Epithelial cell of prostate (primary cell): ENCODE measurements around the gene MLNR.

Source experiments
- DNase-seq: peaks from one replicate; pipeline ENCODE4 v3.0.0-alpha.2; 2011; ENCODE audit warnings: low read depth, low spot score
- H3K27ac ChIP-seq: fragments of 450-650 bp; 2 replicates; pipeline ENCODE4 v1.5.1; 2017; ENCODE audit warnings: mild to moderate bottlenecking

The MLNR gene

GRCh38 chr13:49220036-49220855, at the start of gene MLNR:
Gene MLNR (plus strand): TSS chr13:49220338. CDS start chr13:49220338, 0 bp downstream.
- no peak for DNase-seq
- H3K27ac ChIP-seq = no peak within 1 kb of the TSS

GRCh38 chr13:49171359-49171758, 48.8 kb upstream of the MLNR start:
- no peak overlapping the region for H3K27ac ChIP-seq
- DNase-seq = no peak

- H3K27ac ChIP-seq = no peak overlapping the region
- no peak for DNase-seq
These were observed 36.3 kb upstream of the MLNR start for GRCh38 chr13:49183672-49184325.

GRCh38 chr13:49184621-49185020, 35.5 kb upstream of the MLNR start:
- no peak for DNase-seq
- no peak overlapping the region for H3K27ac ChIP-seq

GRCh38 chr13:49185264-49185663, 34.9 kb upstream of the MLNR start:
- no peak overlapping the region for H3K27ac ChIP-seq
- no peak for DNase-seq

GRCh38 chr13:49190901-49191300, 29.2 kb upstream of the MLNR start:
- DNase-seq = no peak
- H3K27ac ChIP-seq = no peak overlapping the region

GRCh38 chr13:49206641-49207040, 13.5 kb upstream of the MLNR start:
- H3K27ac ChIP-seq = no peak overlapping the region
- DNase-seq = no peak

- DNase-seq = no peak
- no peak overlapping the region for H3K27ac ChIP-seq
These were observed 11.5 kb upstream of the MLNR start for GRCh38 chr13:49208619-49209018.

- no peak for DNase-seq
These were observed 10.0 kb upstream of the MLNR start for GRCh38 chr13:49210114-49210513.

GRCh38 chr13:49210669-49211068, 9.5 kb upstream of the MLNR start:
- no peak overlapping the region for H3K27ac ChIP-seq
- DNase-seq = no peak

More at GRCh38 chr13:49210114-49210513, 10.0 kb upstream of the MLNR start:
- no peak overlapping the region for H3K27ac ChIP-seq

- no peak for DNase-seq
- H3K27ac ChIP-seq = no peak overlapping the region
These were observed 6.6 kb upstream of the MLNR start for GRCh38 chr13:49213539-49213938.

GRCh38 chr13:49213997-49214916, 5.9 kb upstream of the MLNR start:
- no peak overlapping the region for H3K27ac ChIP-seq
- no peak for DNase-seq

GRCh38 chr13:49214917-49215376, 5.2 kb upstream of the MLNR start:
- no peak for DNase-seq
- H3K27ac ChIP-seq = no peak overlapping the region

GRCh38 chr13:49216334-49216733, 3.8 kb upstream of the MLNR start:
- H3K27ac ChIP-seq = no peak overlapping the region
- no peak for DNase-seq

- DNase-seq = no peak
- H3K27ac ChIP-seq = no peak overlapping the region
These were observed 2.1 kb upstream of the MLNR start for GRCh38 chr13:49217962-49218492.

- no peak for DNase-seq
- H3K27ac ChIP-seq = no peak overlapping the region
These were observed 1.6 kb upstream of the MLNR start for GRCh38 chr13:49218493-49219051.

GRCh38 chr13:49219647-49220035, 497 bp upstream of the MLNR start:
- no peak overlapping the region for H3K27ac ChIP-seq
- DNase-seq = no peak

- no peak overlapping the region for H3K27ac ChIP-seq
- no peak for DNase-seq
These were observed 885 bp downstream of the MLNR start for GRCh38 chr13:49220856-49221589.

GRCh38 chr13:49221590-49221965, 1.4 kb downstream of the MLNR start:
- no peak for DNase-seq

More at GRCh38 chr13:49221590-49221965, 1.4 kb downstream of the MLNR start:
- no peak overlapping the region for H3K27ac ChIP-seq
